GM23248 (cell line): Measurements from ENCODE around the gene RBM15. TPM values are rescaled to one million over a fixed set of nuclear protein-coding genes. Genes with fewer than 3 reads are reported as not detected.

Experiments used
- DNase-seq: peaks from one replicate; pipeline ENCODE4 v3.0.0-alpha.2; 2015
- H2AFZ ChIP-seq: fragments of 200-600 bp; sonication (generic); 2 replicates; pipeline ENCODE4 v1.6.1; 2016; ENCODE audit warnings: antibody characterized with exemption
- H3F3A ChIP-seq: fragments of 200-600 bp; sonication (generic); 2 replicates; pipeline ENCODE4 v1.6.1; 2016; ENCODE audit warnings: mild to moderate bottlenecking, antibody characterized with exemption, mixed run types; ENCODE audit not compliant: insufficient read depth
- H3K27ac ChIP-seq: fragments of 200-600 bp; sonication (generic); 2 replicates; pipeline ENCODE4 v1.5.1; 2016; ENCODE audit warnings: mild to moderate bottlenecking
- H3K27me3 ChIP-seq: fragments of 200-600 bp; sonication (generic); replicated peaks from 2 replicates; pipeline ENCODE4 v1.6.1; 2016; ENCODE audit warnings: mild to moderate bottlenecking; ENCODE audit not compliant: insufficient read depth
- H3K36me3 ChIP-seq: fragments of 200-600 bp; sonication (generic); 2 replicates; pipeline ENCODE4 v1.6.1; 2016; ENCODE audit warnings: low read depth, mild to moderate bottlenecking
- H3K4me1 ChIP-seq: fragments of 200-600 bp; sonication (generic); 2 replicates; pipeline ENCODE4 v1.6.1; 2016; ENCODE audit warnings: mild to moderate bottlenecking; ENCODE audit not compliant: insufficient read depth
- H3K4me2 ChIP-seq: fragments of 200-600 bp; sonication (generic); one replicate; pipeline ENCODE4 v1.6.1; 2016; ENCODE audit warnings: mild to moderate bottlenecking; ENCODE audit not compliant: unreplicated experiment
- H3K4me3 ChIP-seq: fragments of 200-600 bp; sonication (generic); 2 replicates; pipeline ENCODE4 v1.5.1; 2016; ENCODE audit warnings: mild to moderate bottlenecking
- H3K79me2 ChIP-seq: fragments of 200-600 bp; sonication (generic); 2 replicates; pipeline ENCODE4 v1.6.1; 2016; ENCODE audit warnings: mild to moderate bottlenecking; ENCODE audit not compliant: insufficient read depth
- H3K9ac ChIP-seq: fragments of 200-600 bp; sonication (generic); 2 replicates; pipeline ENCODE4 v1.6.1; 2016; ENCODE audit warnings: mild to moderate bottlenecking
- H3K9me2 ChIP-seq: fragments of 200-600 bp; sonication (generic); 2 replicates; pipeline ENCODE4 v1.6.1; 2016; ENCODE audit warnings: mixed run types, mild to moderate bottlenecking, moderate library complexity; ENCODE audit not compliant: insufficient read depth
- H3K9me3 ChIP-seq: fragments of 200-600 bp; sonication (generic); one replicate; pipeline ENCODE4 v1.6.1; 2017; ENCODE audit warnings: low read depth
- H4K20me1 ChIP-seq: fragments of 200-600 bp; sonication (generic); 2 replicates; pipeline ENCODE4 v1.6.0; 2016; ENCODE audit not compliant: insufficient read depth
- EZH2 ChIP-seq: fragments of 200-600 bp; sonication (generic); IDR thresholded peaks from 2 replicates; pipeline ENCODE4 v1.6.1; 2018; ENCODE audit warnings: antibody characterized with exemption, mild to moderate bottlenecking; ENCODE audit not compliant: insufficient read depth, poor library complexity, severe bottlenecking
- EZH2phosphoT487 ChIP-seq: fragments of 200-600 bp; sonication (generic); IDR thresholded peaks from 2 replicates; pipeline ENCODE4 v1.6.1; 2018; ENCODE audit warnings: antibody characterized with exemption, moderate library complexity, mild to moderate bottlenecking, low read depth; ENCODE audit not compliant: insufficient read depth
- WGBS, 2 experiments: methylation state at CpG; one replicate each; pipeline ENCODE4 v1.1.6; 2015 to 2017; ENCODE audit warnings: low lambda C conversion rate in 2 of 2, low coverage in 1 of 2; ENCODE audit errors: missing lambda C conversion rate in 2 of 2; 5-methylcytosine and 5-hydroxymethylcytosine counted together
- in situ Hi-C: fragments of 300-500 bp; cut with MboI; formaldehyde crosslinking; loops from 2 replicates; pipeline ENCODE4 v1.15.0; 2020
- polyA plus RNA-seq: library from polyadenylated mRNA; unstranded; fragments of >200 nt; fragmentation: Nextera tagmentation; extraction: Ambion mirVana; gene quantifications from 2 replicates; pipeline ENCODE4 v1.2.1, GENCODE V29; 2016
- total RNA-seq: library from RNA; depleted of rRNA; stranded (reverse); fragments of >200 nt; shearing (Covaris generic); gene quantifications from 2 replicates; pipeline ENCODE4 v1.2.3, GENCODE V29; 2014

Gene RBM15
- total and polyA plus RNA-seq, 2 experiments from 2014 or later: 6.4 to 22.5 TPM

DNA sequence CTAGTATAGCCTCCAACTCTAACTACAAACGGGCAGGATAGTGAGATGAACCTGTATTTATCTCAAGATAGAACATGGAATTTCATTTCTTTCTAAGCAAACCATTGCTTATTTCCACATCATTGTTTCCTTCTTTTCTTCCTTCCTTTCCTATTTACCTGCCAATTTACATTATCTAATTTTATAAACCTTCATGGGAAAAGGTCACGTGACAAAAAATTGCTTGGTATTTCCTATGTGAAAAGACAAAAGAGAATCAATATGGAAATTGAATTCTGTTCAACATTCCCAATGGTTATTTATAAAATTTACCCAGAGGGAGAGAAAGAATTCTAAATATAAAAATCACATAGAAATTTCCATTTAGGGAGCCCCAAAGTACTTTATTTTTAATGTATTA lies 22.4 kb upstream of the RBM15 start:
- Histone ChIP-seq H3K36me3 (no peaks in the 10 kb centered on the region), H2AFZ (no peak overlapping the region), H4K20me1 (no peaks in the 10 kb centered on the region), H3K4me2 (no peak overlapping the region), H3K4me3 (no peak overlapping the region), H3K9me2 (no peaks in the 10 kb centered on the region), H3K27me3 (no peaks in the 10 kb centered on the region), H3K27ac (no peak overlapping the region), H3K9me3 (no peaks in the 10 kb centered on the region), H3K4me1 (peaks cover 8% of the 10 kb centered on the region), H3K9ac (no peak overlapping the region), H3F3A (no peaks in the 10 kb centered on the region), H3K79me2 (no peaks in the 10 kb centered on the region)
- 37 to 40% methylated on average over 2 of the region's 2 CpGs for WGBS, 2 experiments
- TF ChIP-seq EZH2phosphoT487: no peak
- no peak for TF ChIP-seq EZH2
- no peak for DNase-seq
- in situ Hi-C loops: no loop called here

DNA sequence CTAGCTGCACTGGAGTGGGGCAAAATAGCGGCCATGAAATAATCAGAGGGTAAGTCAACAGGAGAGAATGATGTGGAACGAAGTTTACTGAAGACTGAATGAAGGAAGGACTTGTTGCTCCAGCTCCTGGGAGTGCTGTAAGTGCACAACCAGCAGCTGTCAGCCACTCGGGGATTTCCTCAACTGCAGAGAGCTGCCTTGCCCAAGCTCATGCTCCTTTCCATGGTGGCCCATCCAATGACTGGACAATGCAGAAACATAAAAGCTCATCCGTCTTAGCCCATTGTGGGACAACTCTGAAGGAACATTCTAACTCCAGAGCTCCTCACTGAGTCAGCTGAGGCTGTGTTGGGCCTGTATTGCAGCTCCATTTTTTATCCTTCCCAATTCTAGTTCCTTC lies 21.1 kb upstream of the RBM15 start:
- no peaks in the 10 kb centered on the region for H3K9me2 ChIP-seq
- H3K4me2 ChIP-seq: no peak overlapping the region
- H3K4me3 ChIP-seq: no peak overlapping the region
- H3K4me1 ChIP-seq: no peaks in the 10 kb centered on the region
- no peak overlapping the region for H2AFZ ChIP-seq
- TF ChIP-seq EZH2: no peak
- no peak for TF ChIP-seq EZH2phosphoT487
- in situ Hi-C loops: no loop called here
- H3K9me3 ChIP-seq: no peaks in the 10 kb centered on the region
- no peaks in the 10 kb centered on the region for H4K20me1 ChIP-seq
- DNase-seq: no peak
- no peaks in the 10 kb centered on the region for H3K79me2 ChIP-seq
- no peaks in the 10 kb centered on the region for H3K27me3 ChIP-seq
- no peaks in the 10 kb centered on the region for H3F3A ChIP-seq
- no peak overlapping the region for H3K27ac ChIP-seq
- 60 to 64% methylated on average over 4 of the region's 4 CpGs for WGBS, 2 experiments
- H3K9ac ChIP-seq: no peak overlapping the region
- no peaks in the 10 kb centered on the region for H3K36me3 ChIP-seq

DNA sequence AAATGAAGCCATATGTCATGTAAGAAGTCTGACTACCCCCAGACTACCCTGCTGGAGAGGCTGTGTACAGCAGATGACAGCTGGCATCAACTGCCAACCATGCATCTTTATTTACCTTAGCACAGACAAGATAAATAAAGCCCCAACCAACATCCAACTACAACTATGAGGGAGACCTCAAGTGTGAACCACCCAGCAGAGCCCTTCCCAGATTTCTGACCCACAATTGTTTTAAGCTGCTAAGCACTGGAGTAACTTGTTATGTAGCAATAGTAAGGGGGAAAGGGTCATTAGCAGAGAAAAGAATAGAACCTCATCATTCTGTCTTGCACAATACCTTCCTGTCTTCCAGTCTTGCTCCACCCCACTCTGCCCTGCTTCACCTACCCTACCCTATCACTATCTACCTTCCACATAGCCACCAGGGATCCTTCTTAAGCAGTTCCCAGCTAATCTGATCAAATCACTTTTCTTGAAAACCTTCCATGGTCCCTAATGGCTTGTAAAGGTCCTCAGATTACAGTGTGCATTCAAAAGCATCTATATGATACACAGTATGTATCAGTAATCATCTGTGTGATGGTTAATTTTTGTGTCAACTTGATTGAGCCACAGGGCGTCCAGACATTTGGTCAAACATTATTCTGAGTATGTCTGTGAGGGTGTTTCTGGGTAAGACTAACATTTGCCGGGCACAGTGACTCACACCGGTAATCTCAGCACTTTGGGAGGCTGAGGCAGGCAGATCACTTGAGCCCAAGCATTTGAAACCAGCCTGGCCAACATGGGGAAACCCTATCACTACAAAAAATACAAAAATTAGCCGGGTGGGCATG lies 19.6 kb upstream of the RBM15 start:
- Histone ChIP-seq H3K9ac (no peak overlapping the region), H3K27ac (no peak overlapping the region), H3K4me2 (no peak overlapping the region), H3K36me3 (no peaks in the 10 kb centered on the region), H3K4me1 (no peaks in the 10 kb centered on the region), H3K79me2 (no peaks in the 10 kb centered on the region), H3K4me3 (no peak overlapping the region), H2AFZ (no peak overlapping the region), H3K27me3 (no peaks in the 10 kb centered on the region), H3K9me3 (no peaks in the 10 kb centered on the region), H4K20me1 (no peaks in the 10 kb centered on the region), H3K9me2 (no peaks in the 10 kb centered on the region), H3F3A (no peaks in the 10 kb centered on the region)
- WGBS, 2 experiments: 57 to 70% methylated on average over 4 of the region's 4 CpGs
- in situ Hi-C loops: no loop called here
- TF ChIP-seq EZH2: no peak
- TF ChIP-seq EZH2phosphoT487: no peak
- no peak for DNase-seq

DNA sequence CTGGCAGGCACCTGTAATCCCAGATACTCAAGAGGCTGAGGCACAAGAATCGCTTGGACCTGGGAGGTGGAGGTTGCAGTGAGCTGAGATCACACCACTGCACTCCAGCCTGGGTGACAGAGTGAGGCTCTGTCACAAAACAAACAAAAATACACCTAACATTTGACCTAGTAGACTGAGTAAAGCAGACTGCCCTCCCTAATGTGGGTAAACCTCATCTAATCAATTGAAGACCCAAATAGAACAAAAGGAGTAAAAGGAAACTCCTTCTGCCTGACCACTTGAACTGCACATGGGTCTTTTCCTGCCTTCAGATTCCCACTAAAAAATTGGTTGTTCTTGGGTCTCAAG lies 19.0 kb upstream of the RBM15 start:
- 89 to 92% methylated on average over 1 of the region's 1 CpG for WGBS, 2 experiments
- no peaks in the 10 kb centered on the region for H3K9me2 ChIP-seq
- no peaks in the 10 kb centered on the region for H3K36me3 ChIP-seq
- no peaks in the 10 kb centered on the region for H3K27me3 ChIP-seq
- H4K20me1 ChIP-seq: no peaks in the 10 kb centered on the region
- no peaks in the 10 kb centered on the region for H3K79me2 ChIP-seq
- no peak overlapping the region for H3K4me3 ChIP-seq
- no peaks in the 10 kb centered on the region for H3F3A ChIP-seq
- H3K4me2 ChIP-seq: no peak overlapping the region
- DNase-seq: no peak
- H3K9me3 ChIP-seq: no peaks in the 10 kb centered on the region
- in situ Hi-C loops: no loop called here
- no peaks in the 10 kb centered on the region for H3K4me1 ChIP-seq
- TF ChIP-seq EZH2phosphoT487 (no peak), EZH2 (no peak)
- no peak overlapping the region for H3K27ac ChIP-seq
- no peak overlapping the region for H3K9ac ChIP-seq
- H2AFZ ChIP-seq: no peak overlapping the region

DNA sequence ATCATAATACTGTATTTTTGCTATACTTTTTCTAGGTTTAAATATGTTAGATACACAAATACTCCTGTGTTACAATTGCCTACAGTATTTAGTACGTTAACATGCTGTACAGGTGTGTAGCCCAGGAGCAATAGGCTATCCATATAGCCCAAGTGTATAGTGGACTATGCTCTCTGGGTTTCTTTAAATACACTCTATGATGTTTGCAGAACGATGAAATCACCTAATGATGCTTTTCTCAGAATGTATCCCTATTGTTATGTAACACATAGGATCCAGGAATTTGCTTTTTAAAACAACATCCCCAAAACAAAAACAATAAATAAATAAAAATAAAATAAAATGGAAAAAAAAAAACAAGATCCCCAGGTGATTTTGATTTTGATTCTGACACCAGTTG lies 18.1 kb upstream of the RBM15 start:
- Histone ChIP-seq H3K36me3 (no peaks in the 10 kb centered on the region), H3K4me1 (no peaks in the 10 kb centered on the region), H3K9ac (no peak overlapping the region), H3F3A (no peaks in the 10 kb centered on the region), H3K27ac (no peak overlapping the region), H3K4me2 (no peak overlapping the region), H3K27me3 (no peaks in the 10 kb centered on the region), H3K79me2 (no peaks in the 10 kb centered on the region), H3K9me2 (no peaks in the 10 kb centered on the region), H4K20me1 (no peaks in the 10 kb centered on the region), H3K4me3 (no peak overlapping the region), H3K9me3 (no peaks in the 10 kb centered on the region), H2AFZ (no peak overlapping the region)
- in situ Hi-C loops: no loop called here
- TF ChIP-seq EZH2 (no peak), EZH2phosphoT487 (no peak)
- no peak for DNase-seq
- WGBS, 2 experiments: 78 to 87% methylated on average over 2 of the region's 2 CpGs
